SK-N-SH (cell line): ENCODE results near the gene PHF23. TPM values are rescaled to one million over a fixed set of nuclear protein-coding genes. Genes with fewer than 3 reads are reported as not detected.
"Not testable (repeated sequence)": the region's sequence is repeated elsewhere in the genome, so short reads cannot be mapped to it uniquely, and the experiment has no call there.

Source experiments
- CTCF ChIA-PET: fragments of 300-600, 350-600 bp; formaldehyde crosslinking; extraction: SDS; loops from one replicate; lab custom pipeline; 2021; lab: Yijun Ruan, JAX
- POLR2A ChIA-PET: fragments of 350-600 bp; sonication (Branson Sonifier 250); formaldehyde crosslinking; extraction: SDS; loops from one replicate; lab custom pipeline; 2020; ENCODE audit warnings: antibody characterized with exemption, inconsistent platforms; lab: Yijun Ruan, JAX
- DNase-seq: peaks from one replicate; pipeline ENCODE4 v3.0.0; 2012
- H2AFZ ChIP-seq: fragments of 200-600 bp; sonication (generic); 2 replicates; pipeline ENCODE4 v1.8.1; 2016; ENCODE audit warnings: antibody characterized with exemption, mild to moderate bottlenecking, low read depth
- H3F3A ChIP-seq: fragments of 200-600 bp; sonication (generic); replicated peaks from 2 replicates; pipeline ENCODE3; 2016; ENCODE audit warnings: antibody characterized with exemption, mild to moderate bottlenecking; ENCODE audit not compliant: insufficient read depth
- H3K27ac ChIP-seq, 2 experiments: fragments of 200-500 bp in 1 of 2; fragments of 200-600 bp in 1 of 2; sonication (Bioruptor generic) in 1 of 2; sonication (generic), shearing (Covaris generic) in 1 of 2; 2 replicates each; pipeline versions ENCODE4 v1.5.1 to v1.6.1; 2014 to 2016; ENCODE audit warnings: low read depth in 2 of 2, inconsistent platforms in 1 of 2, low read length in 1 of 2, mild to moderate bottlenecking in 1 of 2, mixed read lengths in 1 of 2
- H3K27me3 ChIP-seq: fragments of 200-600 bp; sonication (generic), shearing (Covaris generic); 2 replicates; pipeline ENCODE4 v1.6.1; 2016; ENCODE audit warnings: mixed run types; ENCODE audit not compliant: insufficient read depth
- H3K36me3 ChIP-seq, 2 experiments: fragments of 200-500 bp in 1 of 2; fragments of 200-600 bp in 1 of 2; sonication (Bioruptor generic) in 1 of 2; sonication (generic) in 1 of 2; replicated peaks in 1 of 2; 2 replicates each; pipeline versions ENCODE3 to v1.5.1; 2014 to 2016; ENCODE audit warnings: low read length in 1 of 2, mild to moderate bottlenecking in 1 of 2; ENCODE audit not compliant: insufficient read depth in 2 of 2, control insufficient read depth in 1 of 2
- H3K4me1 ChIP-seq, 2 experiments: fragments of 200-500 bp in 1 of 2; fragments of 200-600 bp in 1 of 2; sonication (Bioruptor generic) in 1 of 2; sonication (generic), shearing (Covaris generic) in 1 of 2; 2 replicates each; pipeline versions ENCODE4 v1.5.1 to v1.6.1; 2014 to 2016; ENCODE audit warnings: low read depth in 1 of 2, low read length in 1 of 2, mixed run types in 1 of 2; ENCODE audit not compliant: insufficient read depth in 2 of 2, control insufficient read depth in 1 of 2
- H3K4me2 ChIP-seq: fragments of 200-600 bp; sonication (generic), shearing (Covaris generic); 2 replicates; pipeline ENCODE4 v1.6.1; 2017; ENCODE audit warnings: mixed run types
- H3K4me3 ChIP-seq, 2 experiments: fragments of 200-500 bp in 1 of 2; fragments of 200-600 bp in 1 of 2; sonication (Bioruptor generic) in 1 of 2; sonication (generic), shearing (Covaris generic) in 1 of 2; 2 replicates each; pipeline versions ENCODE4 v1.5.1 to v1.8.1; 2014 to 2016; ENCODE audit warnings: low read depth in 2 of 2, inconsistent platforms in 1 of 2, low read length in 1 of 2, mild to moderate bottlenecking in 1 of 2, mixed read lengths in 1 of 2, moderate library complexity in 1 of 2
- H3K79me2 ChIP-seq: fragments of 200-600 bp; sonication (generic); 2 replicates; pipeline ENCODE4 v1.8.1; 2017; ENCODE audit warnings: mild to moderate bottlenecking; ENCODE audit not compliant: insufficient read depth
- H3K9ac ChIP-seq: fragments of 200-600 bp; sonication (generic); 2 replicates; pipeline ENCODE4 v1.6.1; 2017; ENCODE audit warnings: mixed run types
- H3K9me2 ChIP-seq: fragments of 200-600 bp; sonication (generic); 2 replicates; pipeline ENCODE4 v1.6.1; 2017; ENCODE audit warnings: mixed run types
- H3K9me3 ChIP-seq: fragments of 200-600 bp; sonication (generic); 2 replicates; pipeline ENCODE4 v1.6.1; 2017; ENCODE audit warnings: mixed run types, mild to moderate bottlenecking, moderate library complexity
- H4K20me1 ChIP-seq: fragments of 200-600 bp; sonication (generic); 2 replicates; pipeline ENCODE4 v1.6.1; 2017; ENCODE audit warnings: mild to moderate bottlenecking, mixed run types; ENCODE audit not compliant: insufficient read depth
- ELF1 ChIP-seq: IDR thresholded peaks from 2 replicates; pipeline ENCODE4 v1.4.0; 2012
- EP300 ChIP-seq, 2 experiments: IDR thresholded peaks; 2 replicates each; pipeline versions ENCODE4 v1.4.0 to v1.6.1; 2012; ENCODE audit warnings: borderline replicate concordance in 1 of 2, low read depth in 1 of 2, low read length in 1 of 2
- FOXM1 ChIP-seq: IDR thresholded peaks from 2 replicates; pipeline ENCODE4 v1.4.0; 2012; ENCODE audit warnings: low read depth, mild to moderate bottlenecking
- IRF3 ChIP-seq: fragments of 150-350 bp; IDR thresholded peaks from 2 replicates; pipeline ENCODE4 v1.6.1; 2016; ENCODE audit warnings: mild to moderate bottlenecking, low read depth, low read length
- JUND ChIP-seq: IDR thresholded peaks from 2 replicates; pipeline ENCODE4 v1.4.0; 2012
- MAX ChIP-seq: IDR thresholded peaks from 2 replicates; pipeline ENCODE4 v1.4.0; 2012; ENCODE audit warnings: low read depth
- MEF2A ChIP-seq: IDR thresholded peaks from 2 replicates; pipeline ENCODE4 v1.4.0; 2012; ENCODE audit warnings: low read depth, borderline replicate concordance
- NFIC ChIP-seq: IDR thresholded peaks from 2 replicates; pipeline ENCODE4 v1.4.0; 2012; ENCODE audit warnings: borderline replicate concordance
- PBX3 ChIP-seq: IDR thresholded peaks from 2 replicates; pipeline ENCODE4; 2012
- POLR2AphosphoS5 ChIP-seq: IDR thresholded peaks from 2 replicates; pipeline ENCODE4 v1.6.1; 2012; ENCODE audit warnings: low read depth, low read length
- RCOR1 ChIP-seq: fragments of 150-350 bp; IDR thresholded peaks from 2 replicates; pipeline ENCODE4 v1.6.1; 2017; ENCODE audit warnings: antibody characterized with exemption, low read length
- REST ChIP-seq: IDR thresholded peaks from 2 replicates; pipeline ENCODE4 v1.6.1; 2012; ENCODE audit warnings: mild to moderate bottlenecking, low read depth, low read length, moderate library complexity
- RFX5 ChIP-seq: IDR thresholded peaks from 2 replicates; pipeline ENCODE4 v1.6.1; 2012; ENCODE audit warnings: mild to moderate bottlenecking, improper control_type of control experiment, low read length
- RXRA ChIP-seq: IDR thresholded peaks from 2 replicates; pipeline ENCODE4 v1.4.0; 2012; ENCODE audit warnings: low read depth, mild to moderate bottlenecking, borderline replicate concordance
- TAF1 ChIP-seq: IDR thresholded peaks from 2 replicates; pipeline ENCODE4 v1.6.1; 2012; ENCODE audit warnings: low read depth, mild to moderate bottlenecking, low read length, moderate library complexity, borderline replicate concordance
- TCF12 ChIP-seq: IDR thresholded peaks from 2 replicates; pipeline ENCODE4 v1.4.0; 2012
- TEAD4 ChIP-seq: IDR thresholded peaks from 2 replicates; pipeline ENCODE4 v1.4.0; 2012; ENCODE audit warnings: mild to moderate bottlenecking, borderline replicate concordance; ENCODE audit not compliant: insufficient read depth
- YY1 ChIP-seq: IDR thresholded peaks from 2 replicates; pipeline ENCODE4 v1.4.0; 2012; ENCODE audit warnings: low read depth, mild to moderate bottlenecking
- WGBS: methylation state at CpG from one replicate; pipeline ENCODE4 v1.1.6; 2017; ENCODE audit warnings: low lambda C conversion rate; 5-methylcytosine and 5-hydroxymethylcytosine counted together
- polyA plus RNA-seq, 3 experiments: library from polyadenylated mRNA; depleted of rRNA; stranded (reverse); fragments of >200 nt; gene quantifications; 2 replicates each; pipeline ENCODE4 v1.2.3, GENCODE V29; 2012

The PHF23 gene
- polyA plus RNA-seq, 1 of the 3 experiments (the other 2 are of a cell fraction), result 53.3 TPM

- not testable (repeated sequence) for H4K20me1 ChIP-seq, H3K9me3 ChIP-seq, H3K9ac ChIP-seq, H2AFZ ChIP-seq, DNase-seq, H3K4me3 ChIP-seq, H3K27me3 ChIP-seq, H3K27ac ChIP-seq, H3K4me2 ChIP-seq, H3K9me2 ChIP-seq
- peaks cover 12 to 19% of the 10 kb centered on the region in 2 experiments; a peak in 3 of 4 replicates for H3K4me1 ChIP-seq
- 89% methylated on average over 8 of the region's 10 CpGs for WGBS
- H3K79me2 ChIP-seq, result peaks cover 62% of the 10 kb centered on the region
- CTCF ChIA-PET, result interaction anchor here (0.9 to 3.7 kb wide), 3 partner anchors 24 to 107 kb away, joined by 3 to 15 read pairs (median 3); partner anchors contain the start of genes ACADVL and DLG4
- peaks cover 43% of the 10 kb centered on the region for H3F3A ChIP-seq
- POLR2A ChIA-PET, result interaction anchor here (0.6 to 1.8 kb wide), 2 partner anchors 9 to 60 kb away, joined by 5 to 7 read pairs; partner anchors contain the start of gene DVL2
- peaks cover 31 to 44% of the 10 kb centered on the region in 2 experiments for H3K36me3 ChIP-seq
These were observed 4.6 kb upstream of the PHF23 start for GRCh38 chr17:7243838-7244237.

- peaks cover 31 to 44% of the 10 kb centered on the region in 2 experiments for H3K36me3 ChIP-seq
- DNase-seq, result no peak
- H3K9ac ChIP-seq, result peak overlapping the region; percentile 97
- ChIA-PET CTCF (interaction anchor here (1.0 to 5.6 kb wide), 5 partner anchors 8 to 108 kb away, joined by 3 to 35 read pairs (median 6); partner anchors contain the start of genes ACADVL, CTDNEP1, DLG4 and ELP5), POLR2A (interaction anchor here (1.2 to 1.8 kb wide), 4 partner anchors 8 to 28 kb away, joined by 5 to 7 read pairs (median 6); partner anchors contain the start of genes CTDNEP1, DVL2 and ELP5)
- H3K4me3 ChIP-seq, result peak overlapping the region; percentile 80 to 98
- H3K9me3 ChIP-seq, result no peaks in the 10 kb centered on the region
- peak overlapping the region; percentile 79 for H3K4me2 ChIP-seq
- TF ChIP-seq PBX3 (no peak), TAF1 (no peak), NFIC (no peak), TCF12 (no peak), REST (no peak), RXRA (no peak), TEAD4 (no peak), EP300 (IDR thresholded peaks at IDR 0.05; ENCODE audit: borderline replicate concordance in 1 of 2, low read depth in 1 of 2, low read length in 1 of 2) (no peak), IRF3 (no peak), RCOR1 (no peak), YY1 (no peak), MEF2A (no peak), FOXM1 (no peak), POLR2AphosphoS5 (no peak), MAX (no peak), JUND (no peak), ELF1 (no peak), RFX5 (no peak)
- WGBS, result 71% methylated on average over 2 of the region's 2 CpGs
- H3K27ac ChIP-seq, result peak overlapping the region; percentile 88 to 99
- H3F3A ChIP-seq, result peaks cover 43% of the 10 kb centered on the region
- no peaks in the 10 kb centered on the region for H3K9me2 ChIP-seq
- peaks cover 61% of the 10 kb centered on the region for H3K79me2 ChIP-seq
- peaks cover 12 to 19% of the 10 kb centered on the region in 2 experiments; a peak in 3 of 4 replicates for H3K4me1 ChIP-seq
- H2AFZ ChIP-seq, result no peak overlapping the region
- no peaks in the 10 kb centered on the region for H4K20me1 ChIP-seq
- no peaks in the 10 kb centered on the region for H3K27me3 ChIP-seq
These were observed 4.1 kb upstream of the PHF23 start for GRCh38 chr17:7243453-7243729.
